AG08395 (cell line): ENCODE measurements around the gene TP53.

Experiments
- DNase-seq: peaks from one replicate; pipeline ENCODE4 v3.0.0; 2012; ENCODE audit warnings: mixed read lengths, low spot score

TP53 gene

GRCh38 chr17:7706631-7707354 lies 19.5 kb upstream of the TP53 start:
- DNase-seq, result no peak

GRCh38 chr17:7705269-7706255 lies 18.3 kb upstream of the TP53 start:
- DNase-seq, result no peak

GRCh38 chr17:7704601-7705268 lies 17.4 kb upstream of the TP53 start, which contains the start of gene EFNB3:
EFNB3 (plus strand) TSS chr17:7705202; CDS start chr17:7705599, 397 bp downstream.
- DNase-seq, result peak; percentile 35

- peak; percentile 41 for DNase-seq
Observed at GRCh38 chr17:7703584-7704479, 16.5 kb upstream of the TP53 start.

GRCh38 chr17:7702776-7703175 lies 15.5 kb upstream of the TP53 start:
- no peak for DNase-seq

- no peak for DNase-seq
Observed at GRCh38 chr17:7701681-7702080, 14.4 kb upstream of the TP53 start.

- DNase-seq, result no peak
Observed at GRCh38 chr17:7700510-7700909, 13.2 kb upstream of the TP53 start.

GRCh38 chr17:7697828-7698588 lies 10.7 kb upstream of the TP53 start:
- no peak for DNase-seq

- no peak for DNase-seq
Observed at GRCh38 chr17:7695586-7695985, 8.3 kb upstream of the TP53 start.

- no peak for DNase-seq
Observed at GRCh38 chr17:7688808-7689316, 1.6 kb upstream of the TP53 start.

GRCh38 chr17:7687908-7688807 lies 868 bp upstream of the TP53 start, which contains the start of gene WRAP53:
WRAP53 (plus strand) TSS chr17:7688477; CDS start chr17:7688649, 172 bp downstream.
- DNase-seq, result peak; percentile 98

- peak; percentile 72 for DNase-seq
Observed at GRCh38 chr17:7686222-7687071, 843 bp downstream of the TP53 start.

GRCh38 chr17:7685533-7686221 lies 1.6 kb downstream of the TP53 start:
- DNase-seq, result peak; percentile 91

- DNase-seq, result no peak
Observed at GRCh38 chr17:7684851-7685532, 2.3 kb downstream of the TP53 start.

- no peak for DNase-seq
Observed at GRCh38 chr17:7677388-7678067, 9.8 kb downstream of the TP53 start.

GRCh38 chr17:7676533-7676932 lies 10.8 kb downstream of the TP53 start:
- DNase-seq, result no peak
